Liver (tissue), 9 donors: Measurements from ENCODE around the gene PEX11A. TPM values are rescaled to one million over a fixed set of nuclear protein-coding genes. Genes with fewer than 3 reads are reported as not detected.
A peak's percentile ranks its signal among the peaks of the same experiment; 100 is the strongest.

Source experiments
- DNase-seq: peaks from one replicate; pipeline ENCODE4 v3.0.0-alpha.2; 2017; ENCODE audit warnings: low spot score
- H3K27ac ChIP-seq, 2 donors: one replicate each; pipeline ENCODE4 v1.7.0; 2013; ENCODE audit warnings: inconsistent platforms in 2 of 2, low read length in 2 of 2, control low read depth in 1 of 2, low read depth in 1 of 2, mild to moderate bottlenecking in 1 of 2
- H3K27me3 ChIP-seq, 4 donors: one replicate each; pipeline versions ENCODE4 v1.6.1 to v1.7.0; 2013; ENCODE audit warnings: low read length in 3 of 4, inconsistent platforms in 1 of 4, mild to moderate bottlenecking in 1 of 4, moderate library complexity in 1 of 4; ENCODE audit not compliant: control insufficient read depth in 4 of 4, insufficient read depth in 4 of 4
- H3K36me3 ChIP-seq, 4 donors: one replicate each; pipeline versions ENCODE4 v1.6.1 to v1.7.0; 2013; ENCODE audit warnings: low read length in 3 of 4, mild to moderate bottlenecking in 3 of 4, low read depth in 1 of 4, moderate library complexity in 1 of 4; ENCODE audit not compliant: control insufficient read depth in 4 of 4, insufficient read depth in 3 of 4
- H3K4me1 ChIP-seq, 4 donors: one replicate each; pipeline versions ENCODE4 v1.6.1 to v1.7.0; 2013; ENCODE audit warnings: low read length in 3 of 4, mild to moderate bottlenecking in 3 of 4, moderate library complexity in 1 of 4; ENCODE audit not compliant: control insufficient read depth in 4 of 4, insufficient read depth in 4 of 4
- H3K4me3 ChIP-seq, 3 donors: one replicate each; pipeline versions ENCODE4 v1.6.1 to v1.7.0; 2013; ENCODE audit warnings: low read length in 3 of 3, control low read depth in 1 of 3, low read depth in 1 of 3, mild to moderate bottlenecking in 1 of 3
- H3K9ac ChIP-seq, 2 donors: one replicate each; pipeline ENCODE4 v1.7.0; 2013; ENCODE audit warnings: low read length in 2 of 2, mild to moderate bottlenecking in 2 of 2, moderate library complexity in 2 of 2, control low read depth in 1 of 2, low read depth in 1 of 2
- H3K9me3 ChIP-seq, 4 donors: one replicate each; pipeline versions ENCODE4 v1.6.1 to v1.7.0; 2013; ENCODE audit warnings: low read length in 3 of 4; ENCODE audit not compliant: control insufficient read depth in 4 of 4
- ATF3 ChIP-seq: IDR thresholded peaks from 2 replicates; pipeline ENCODE4 v1.6.1; 2016; ENCODE audit warnings: antibody characterized with exemption
- CTCF ChIP-seq: fragments of 150-350 bp; IDR thresholded peaks from 2 replicates; pipeline ENCODE4 v1.5.1; 2017; ENCODE audit warnings: improper control_type of control experiment, low read depth, low read length; ENCODE audit not compliant: missing input control
- EGR1 ChIP-seq, 2 donors: IDR thresholded peaks; 2 replicates each; pipeline ENCODE4 v1.6.1; 2016 to 2018; ENCODE audit warnings: antibody characterized with exemption in 2 of 2, low read depth in 2 of 2
- GABPA ChIP-seq, 2 donors: IDR thresholded peaks in 1 of 2; conservative IDR thresholded peaks in 1 of 2; 2 replicates each; pipeline ENCODE4 v1.6.1; 2016; ENCODE audit warnings: antibody characterized with exemption in 2 of 2, mild to moderate bottlenecking in 1 of 2, moderate library complexity in 1 of 2
- HNF4A ChIP-seq, 2 donors: conservative IDR thresholded peaks; 2 replicates each; pipeline ENCODE4 v1.6.1; 2016; ENCODE audit warnings: antibody characterized with exemption in 2 of 2, mild to moderate bottlenecking in 2 of 2
- HNF4G ChIP-seq: IDR thresholded peaks from 2 replicates; pipeline ENCODE4 v1.6.1; 2016; ENCODE audit warnings: antibody characterized with exemption
- JUND ChIP-seq, 2 donors: IDR thresholded peaks; 2 replicates each; pipeline ENCODE4 v1.6.1; 2016; ENCODE audit warnings: antibody characterized with exemption in 2 of 2
- MAX ChIP-seq: IDR thresholded peaks from 2 replicates; pipeline ENCODE4 v1.6.1; 2016; ENCODE audit warnings: antibody characterized with exemption
- RAD21 ChIP-seq, 2 donors: IDR thresholded peaks; 2 replicates each; pipeline ENCODE4 v1.6.1; 2016; ENCODE audit warnings: antibody characterized with exemption in 2 of 2, mild to moderate bottlenecking in 2 of 2
- REST ChIP-seq: IDR thresholded peaks from 2 replicates; pipeline ENCODE4 v1.6.1; 2016; ENCODE audit warnings: antibody characterized with exemption, mild to moderate bottlenecking
- RXRA ChIP-seq, 2 donors: IDR thresholded peaks; 2 replicates each; pipeline ENCODE4 v1.6.1; 2017 to 2018; ENCODE audit warnings: antibody characterized with exemption in 2 of 2, mild to moderate bottlenecking in 1 of 2
- SP1 ChIP-seq: IDR thresholded peaks from 2 replicates; pipeline ENCODE4 v1.6.1; 2018; ENCODE audit warnings: antibody characterized with exemption, mild to moderate bottlenecking
- TAF1 ChIP-seq: conservative IDR thresholded peaks from 2 replicates; pipeline ENCODE4 v1.6.1; 2016; ENCODE audit warnings: antibody characterized with exemption, mild to moderate bottlenecking
- YY1 ChIP-seq: IDR thresholded peaks from 2 replicates; pipeline ENCODE4 v1.6.1; 2016; ENCODE audit warnings: antibody characterized with exemption, mild to moderate bottlenecking
- WGBS: extraction: QIAGEN DNeasy Blood & Tissue Kit; methylation state at CpG from one replicate; pipeline ENCODE4 v1.1.7; 2013; 5-methylcytosine and 5-hydroxymethylcytosine counted together
- polyA plus RNA-seq, 2 donors: library from polyadenylated mRNA; stranded (reverse) in 1 of 2; unstranded in 1 of 2; fragments of 200-250 nt in 1 of 2; fragments of >200 nt in 1 of 2; fragmentation: Nextera tagmentation in 1 of 2; extraction: Ambion mirVana in 1 of 2; gene quantifications; one replicate each; pipeline versions ENCODE4 v1.2.1 to v1.2.3, GENCODE V29; 2013 to 2015
- total RNA-seq, 2 donors: library from RNA; depleted of rRNA; stranded (reverse); fragments of >200 nt; gene quantifications; one replicate each; pipeline ENCODE4 v1.2.3, GENCODE V29; 2014
- TF ChIP-seq, protein P1 (sequence below): IDR thresholded peaks from 2 replicates; pipeline ENCODE4 v1.6.1; 2016; ENCODE audit warnings: antibody characterized with exemption
- donor health status: healthy.
- donor health status: healthy.
- donor health status: healthy.
- donor health status: healthy.
- donor health status: healthy.

Gene PEX11A
- total and polyA plus RNA-seq, 4 donors = 6.6 to 47.9 (median 24.3) TPM

DNA sequence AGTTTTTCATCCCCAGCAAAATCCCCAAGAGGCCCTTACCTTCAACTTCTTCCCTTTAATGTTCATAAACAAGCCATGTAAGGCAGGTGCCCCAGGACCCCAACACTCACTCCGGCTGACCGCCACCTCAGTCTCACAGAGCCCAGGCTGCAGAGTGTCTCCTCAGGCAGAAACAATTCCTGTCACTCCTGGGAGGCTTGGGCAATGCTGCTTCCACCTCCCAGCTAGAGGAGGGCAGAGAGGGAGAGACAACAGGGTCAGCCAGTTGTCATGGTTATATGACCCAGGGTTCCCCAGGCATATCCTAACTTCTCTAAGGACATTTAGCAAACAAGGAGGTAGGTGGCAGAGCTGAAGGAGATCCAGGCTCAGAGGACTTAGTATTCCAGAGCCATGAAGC, 11.3 kb downstream of the PEX11A start, which contains the start of gene PLIN1:
Gene PLIN1, minus strand, starts transcription at position 156 of the 400 bp plus-strand sequence. CDS start 1,878 bp downstream, outside the sequence.
- DNase-seq = no peak
- Histone ChIP-seq H3K27ac (peak within 1 kb of the TSS; percentile 80 to 93), H3K4me1 (peaks cover 4 to 45% (median 37%) of the 10 kb centered on the region in 4 donors), H3K9me3 (no peaks in the 10 kb centered on the region), H3K9ac (peak within 1 kb of the TSS; percentile 21 to 56), H3K36me3 (peaks cover 0 to 15% (median 7%) of the 10 kb centered on the region in 4 donors), H3K27me3 (no peaks in the 10 kb centered on the region), H3K4me3 (no peak within 1 kb of the TSS)
- TF ChIP-seq HNF4A (conservative IDR thresholded peaks at IDR 0.05) (peak; percentile 4 to 44), RXRA (IDR thresholded peaks at IDR 0.05) (peak in 1 of 2 donors; percentile 30), TAF1 (no peak)
- 83% methylated on average over 2 of the region's 2 CpGs for WGBS

DNA sequence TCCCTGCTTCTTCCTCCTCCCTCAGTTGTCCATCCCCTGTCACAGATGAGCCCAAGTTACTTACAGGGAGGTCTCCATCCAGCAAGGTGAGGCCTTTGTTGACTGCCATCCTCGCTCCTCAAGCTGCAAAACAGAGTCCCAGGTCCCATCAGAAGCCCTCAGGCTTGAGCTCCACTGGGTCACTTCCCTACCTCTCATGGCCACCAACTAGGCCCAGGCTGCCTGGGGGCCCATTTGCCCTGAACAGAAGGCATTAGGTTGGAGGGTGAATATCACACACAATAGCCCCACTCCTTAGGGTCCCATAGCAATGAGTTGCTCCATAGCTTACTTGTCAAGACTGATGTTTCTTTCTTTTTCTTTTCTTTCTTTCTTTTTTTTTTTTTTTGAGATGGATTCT, 13.2 kb downstream of the PEX11A start:
- peaks cover 4 to 56% (median 46%) of the 10 kb centered on the region in 4 donors for H3K4me1 ChIP-seq
- H3K27ac ChIP-seq = no peak overlapping the region
- 98% methylated on average over 1 of the region's 1 CpG for WGBS
- TF ChIP-seq SP1 = no peak
- TF ChIP-seq TAF1 = no peak
- no peak for TF ChIP-seq EGR1 (IDR thresholded peaks at IDR 0.05; ENCODE audit: low read depth in 2 of 2)
- TF ChIP-seq HNF4G = no peak
- TF ChIP-seq ATF3 = no peak
- no peak for TF ChIP-seq RAD21 (IDR thresholded peaks at IDR 0.05)
- no peak for TF ChIP-seq GABPA (IDR thresholded peaks at IDR 0.05 in 1 of 2, conservative IDR thresholded peaks at IDR 0.05 in 1 of 2)
- TF ChIP-seq YY1 = no peak
- no peak for TF ChIP-seq CTCF
- TF ChIP-seq, protein P1, sequence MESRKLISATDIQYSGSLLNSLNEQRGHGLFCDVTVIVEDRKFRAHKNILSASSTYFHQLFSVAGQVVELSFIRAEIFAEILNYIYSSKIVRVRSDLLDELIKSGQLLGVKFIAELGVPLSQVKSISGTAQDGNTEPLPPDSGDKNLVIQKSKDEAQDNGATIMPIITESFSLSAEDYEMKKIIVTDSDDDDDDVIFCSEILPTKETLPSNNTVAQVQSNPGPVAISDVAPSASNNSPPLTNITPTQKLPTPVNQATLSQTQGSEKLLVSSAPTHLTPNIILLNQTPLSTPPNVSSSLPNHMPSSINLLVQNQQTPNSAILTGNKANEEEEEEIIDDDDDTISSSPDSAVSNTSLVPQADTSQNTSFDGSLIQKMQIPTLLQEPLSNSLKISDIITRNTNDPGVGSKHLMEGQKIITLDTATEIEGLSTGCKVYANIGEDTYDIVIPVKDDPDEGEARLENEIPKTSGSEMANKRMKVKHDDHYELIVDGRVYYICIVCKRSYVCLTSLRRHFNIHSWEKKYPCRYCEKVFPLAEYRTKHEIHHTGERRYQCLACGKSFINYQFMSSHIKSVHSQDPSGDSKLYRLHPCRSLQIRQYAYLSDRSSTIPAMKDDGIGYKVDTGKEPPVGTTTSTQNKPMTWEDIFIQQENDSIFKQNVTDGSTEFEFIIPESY = no peak
- no peak for TF ChIP-seq REST
- TF ChIP-seq JUND (IDR thresholded peaks at IDR 0.05) = no peak
- no peak for TF ChIP-seq RXRA (IDR thresholded peaks at IDR 0.05)
- TF ChIP-seq MAX = no peak
- H3K27me3 ChIP-seq = no peaks in the 10 kb centered on the region
- H3K9ac ChIP-seq = no peak overlapping the region
- H3K9me3 ChIP-seq = no peaks in the 10 kb centered on the region
- no peak for DNase-seq
- no peaks in the 10 kb centered on the region for H3K36me3 ChIP-seq
- no peak overlapping the region for H3K4me3 ChIP-seq
